K562 treated with DMSO at 1 percent for 24 hours (cell line): ENCODE measurements around the gene ELAVL4. TPM values are rescaled to one million over a fixed set of nuclear protein-coding genes. Genes with fewer than 3 reads are reported as not detected.

ENCODE experiments used
- total RNA-seq: library from RNA; unstranded; fragments of 300-600 nt; gene quantifications from 2 replicates; pipeline ENCODE4 v1.2.3, GENCODE V29; 2022; ENCODE audit warnings: low read depth; ENCODE audit not compliant: insufficient read depth

The ELAVL4 gene
- total RNA-seq, result not detected in 2 replicates

DNA sequence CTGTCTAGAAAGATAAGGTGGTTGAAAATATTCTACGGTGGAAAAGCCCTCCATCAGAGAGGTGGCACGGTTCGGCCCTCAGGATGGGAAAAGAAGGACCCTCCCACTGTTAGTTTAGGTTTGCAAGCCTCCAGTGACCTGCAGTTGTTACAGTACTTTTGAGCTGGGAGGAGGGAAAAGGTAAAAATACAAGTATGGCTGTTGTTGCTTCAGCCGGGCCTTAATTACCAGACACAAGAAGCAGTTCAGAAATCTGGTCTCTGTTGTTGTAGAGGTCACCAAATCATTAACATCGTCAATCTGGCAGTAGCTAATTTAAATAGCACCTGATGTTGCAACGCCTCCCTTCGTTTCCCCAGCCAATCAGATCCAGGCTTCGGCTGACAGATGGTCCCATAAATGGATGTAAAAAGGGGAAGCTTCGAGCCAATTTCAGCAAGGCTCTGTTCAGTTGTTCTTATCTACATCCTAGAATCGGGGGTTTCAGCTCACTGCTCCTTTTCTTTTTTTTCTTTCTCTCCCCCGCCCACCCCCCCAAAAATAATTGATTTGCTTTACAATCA lies at the start of gene ELAVL4:
TSS of gene ELAVL4 (plus strand) at position 424 of the 563 bp plus-strand sequence. CDS start 270 bp downstream, outside the sequence.

Other genes starting within 250 kb of the ELAVL4 start
- gene AGBL4, start 85.0 kb upstream of the ELAVL4 start, total RNA-seq, result not detected in 2 replicates